ENCODE results near the gene MAN1A1. TPM values are rescaled to one million over a fixed set of nuclear protein-coding genes. Genes with fewer than 3 reads are reported as not detected.

The MAN1A1 gene
- total RNA-seq, 1 experiment from 2014 or later: 6.8 TPM

GRCh38 chr6:119134752-119135151 lies 214.8 kb downstream of the MAN1A1 start:
- H3K36me3 Mint-ChIP-seq: no peaks in the 10 kb centered on the region
- TF ChIP-seq JAZF1 (CRISPR knock-in tag; IDR thresholded peaks at IDR 0.05): no peak
- no peak for TF ChIP-seq USF1 (CRISPR knock-in tag; IDR thresholded peaks at IDR 0.05)
- TF ChIP-seq PRDM15 (CRISPR knock-in tag; IDR thresholded peaks at IDR 0.05): no peak
- TF ChIP-seq CREM (CRISPR knock-in tag; IDR thresholded peaks at IDR 0.05): no peak
- no peak for TF ChIP-seq AR (CRISPR knock-in tag; IDR thresholded peaks at IDR 0.05)
- no peak for TF ChIP-seq E2F5 (CRISPR knock-in tag; IDR thresholded peaks at IDR 0.05)
- TF ChIP-seq ESRRA (CRISPR knock-in tag; IDR thresholded peaks at IDR 0.05; ENCODE audit: borderline replicate concordance): no peak
- no peak for TF ChIP-seq CREB1 (CRISPR knock-in tag; IDR thresholded peaks at IDR 0.05)
- TF ChIP-seq E2F1 (CRISPR knock-in tag; IDR thresholded peaks at IDR 0.05): no peak
- TF ChIP-seq STAT6 (CRISPR knock-in tag; conservative IDR thresholded peaks at IDR 0.05; ENCODE audit: low read depth): no peak
- TF ChIP-seq EMX1 (CRISPR knock-in tag; IDR thresholded peaks at IDR 0.05): no peak
- TF ChIP-seq SMAD4 (CRISPR knock-in tag; IDR thresholded peaks at IDR 0.05): no peak
- TF ChIP-seq ZNF263 (CRISPR knock-in tag; IDR thresholded peaks at IDR 0.05; ENCODE audit: low read depth): no peak
- TF ChIP-seq E2F4 (CRISPR knock-in tag; IDR thresholded peaks at IDR 0.05; ENCODE audit: borderline replicate concordance, low read depth): no peak
- TF ChIP-seq ZNF532 (CRISPR knock-in tag; IDR thresholded peaks at IDR 0.05; ENCODE audit: borderline replicate concordance): no peak
- peaks cover 16% of the 10 kb centered on the region for H3K4me1 Mint-ChIP-seq
- no peaks in the 10 kb centered on the region for H3K9me3 Mint-ChIP-seq
- DNase-seq (ENCODE audit: low spot score): no peak
- no peak overlapping the region for H3K4me3 Mint-ChIP-seq
- H3K27ac Mint-ChIP-seq: no peak overlapping the region
- ATAC-seq: no peak
- ChIA-PET POLR2A (no interaction called here), CTCF (no interaction called here)
- H3K27me3 Mint-ChIP-seq (ENCODE audit: low read depth): no peaks in the 10 kb centered on the region
